ENCODE measurements around the gene CBLN3. TPM values are rescaled to one million over a fixed set of nuclear protein-coding genes. Genes with fewer than 3 reads are reported as not detected.

Gene CBLN3
- total RNA-seq, 2 donors from 2014 or later, result 1.3 to 4.2 TPM

- ATAC-seq (ENCODE audit: insufficient number of reproducible peaks, low FRiP score, low read depth) (no peak), DNase-seq (ENCODE audit: low spot score) (no peak)
- Histone ChIP-seq H3K36me3 (peaks cover 19% of the 10 kb centered on the region), H3K4me3 (peak overlapping the region; percentile 83), H3K9me3 (no peaks in the 10 kb centered on the region), H3K27me3 (replicated peaks; ENCODE audit: insufficient read depth) (no peaks in the 10 kb centered on the region), H3K27ac (peak overlapping the region; percentile 89 to 99), H3K4me1 (ENCODE audit: control insufficient read depth in 1 of 2, low read depth in 2 of 2) (peaks cover 15 to 33% of the 10 kb centered on the region in 2 donors)
- no peak for TF ChIP-seq CTCF (IDR thresholded peaks at IDR 0.05)
These were observed 1.5 kb upstream of the CBLN3 start for GRCh38 chr14:24430682-24431568.

- TF ChIP-seq CTCF (IDR thresholded peaks at IDR 0.05), result no peak
- peak; percentile 68 for ATAC-seq (ENCODE audit: insufficient number of reproducible peaks, low FRiP score, low read depth)
- Histone ChIP-seq H3K27ac (peak overlapping the region; percentile 89 to 99), H3K4me1 (ENCODE audit: control insufficient read depth in 1 of 2, low read depth in 2 of 2) (peaks cover 17 to 40% of the 10 kb centered on the region in 2 donors), H3K36me3 (peaks cover 18% of the 10 kb centered on the region), H3K4me3 (peak overlapping the region; percentile 83), H3K9me3 (no peaks in the 10 kb centered on the region), H3K27me3 (replicated peaks; ENCODE audit: insufficient read depth) (no peaks in the 10 kb centered on the region)
- no peak for DNase-seq (ENCODE audit: low spot score)
These were observed 744 bp upstream of the CBLN3 start for GRCh38 chr14:24430143-24430681.

DNA sequence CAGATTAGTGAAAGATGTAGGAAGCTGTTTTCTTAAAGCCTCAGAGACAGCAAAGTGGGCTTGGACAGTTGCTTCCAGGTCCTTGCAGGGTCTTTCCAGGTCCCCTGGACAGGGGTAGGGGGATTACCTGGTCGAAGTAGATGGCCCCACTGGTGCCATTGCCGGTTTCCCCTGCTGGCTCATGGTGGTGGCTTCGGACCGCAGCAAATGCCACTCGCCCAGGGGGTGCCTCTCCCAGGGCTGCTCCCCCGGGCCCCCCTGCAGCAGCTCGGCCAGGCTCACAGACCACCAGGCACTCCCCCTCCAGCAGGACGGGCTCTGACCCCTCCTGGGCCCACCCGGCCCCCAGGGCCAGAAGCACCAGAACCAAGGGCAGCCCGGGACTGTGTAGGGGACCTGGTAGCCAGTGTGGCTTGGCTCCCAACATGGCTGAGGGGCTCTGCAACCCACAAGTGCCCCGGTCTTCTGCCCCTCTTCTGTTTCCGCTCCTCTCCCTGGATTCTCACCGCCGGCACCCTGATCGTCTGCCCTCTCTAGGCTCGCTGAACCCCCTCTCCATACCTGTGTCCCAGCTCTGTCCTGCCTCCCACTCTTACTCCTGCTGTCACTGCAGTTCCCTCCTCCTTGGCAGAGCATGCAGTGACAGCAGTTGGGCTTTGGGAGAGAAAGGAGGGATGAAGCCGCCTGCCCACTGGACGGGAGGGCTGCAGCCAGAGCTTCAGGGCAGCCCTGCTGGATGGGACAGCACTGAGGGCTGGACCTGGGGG lies 657 bp downstream of the CBLN3 start:
- peaks cover 14% of the 10 kb centered on the region for H3K36me3 ChIP-seq
- DNase-seq (ENCODE audit: low spot score) (no peak), ATAC-seq (ENCODE audit: insufficient number of reproducible peaks, low FRiP score, low read depth) (no peak)
- peaks cover 17 to 40% of the 10 kb centered on the region in 2 donors for H3K4me1 ChIP-seq (ENCODE audit: control insufficient read depth in 1 of 2, low read depth in 2 of 2)
- TF ChIP-seq CTCF (IDR thresholded peaks at IDR 0.05), result no peak
- H3K27me3 ChIP-seq (replicated peaks; ENCODE audit: insufficient read depth), result no peaks in the 10 kb centered on the region
- peak overlapping the region; percentile 89 to 99 for H3K27ac ChIP-seq
- no peaks in the 10 kb centered on the region for H3K9me3 ChIP-seq
- peak overlapping the region; percentile 83 for H3K4me3 ChIP-seq

DNA sequence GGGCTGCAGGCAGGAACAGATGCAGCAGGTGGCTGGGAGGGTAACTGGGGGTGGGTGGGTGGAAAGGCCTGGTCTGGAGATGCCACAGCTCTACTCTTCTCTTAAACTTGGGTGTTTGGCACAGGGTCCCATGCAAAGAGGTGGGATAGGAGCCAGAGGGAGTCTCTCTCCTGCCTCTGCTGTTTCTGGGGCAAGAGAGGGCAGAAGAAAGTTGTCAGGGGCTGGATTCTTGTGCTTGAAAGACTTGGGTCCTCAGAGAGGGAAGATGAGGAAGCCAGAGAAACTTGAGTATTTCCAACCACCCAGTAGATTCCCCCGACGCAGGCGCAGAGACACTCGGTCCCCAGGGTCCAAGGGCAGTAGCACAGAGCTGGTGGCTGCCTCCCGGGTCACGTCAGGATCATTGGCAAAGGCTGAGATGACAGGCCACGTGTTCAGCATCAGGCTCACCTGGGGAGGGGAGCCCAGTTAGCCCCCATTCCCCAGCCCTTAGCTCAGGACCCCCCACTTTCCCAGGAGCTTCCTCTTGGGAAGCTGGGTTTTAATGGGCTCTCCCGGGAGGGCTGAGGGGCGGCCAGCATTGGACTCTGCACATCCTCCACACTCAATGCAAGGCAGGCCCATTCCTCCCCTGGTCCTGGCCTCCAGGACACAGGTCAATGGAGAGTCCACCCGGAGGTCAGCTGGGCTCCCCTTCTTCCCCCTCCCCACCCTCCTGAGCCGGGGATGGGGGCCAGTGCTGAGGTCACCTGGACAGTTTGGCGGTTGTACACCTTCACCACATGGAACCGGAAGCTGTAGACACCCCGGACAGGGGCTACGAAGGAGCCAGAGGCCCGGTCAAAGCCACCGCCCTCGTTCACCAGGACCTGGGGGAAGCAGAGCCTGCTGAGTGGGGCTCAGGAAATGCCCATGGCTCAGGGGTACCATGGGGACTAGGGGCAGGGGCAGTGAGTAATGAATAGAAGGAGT lies 1.6 kb downstream of the CBLN3 start:
- no peaks in the 10 kb centered on the region for H3K27me3 ChIP-seq (replicated peaks; ENCODE audit: insufficient read depth)
- no peak overlapping the region for H3K27ac ChIP-seq
- no peak for DNase-seq (ENCODE audit: low spot score)
- ATAC-seq (ENCODE audit: insufficient number of reproducible peaks, low FRiP score, low read depth), result no peak
- peaks cover 7% of the 10 kb centered on the region for H3K36me3 ChIP-seq
- no peak overlapping the region for H3K4me3 ChIP-seq
- no peaks in the 10 kb centered on the region for H3K9me3 ChIP-seq
- peaks cover 17 to 40% of the 10 kb centered on the region in 2 donors for H3K4me1 ChIP-seq (ENCODE audit: control insufficient read depth in 1 of 2, low read depth in 2 of 2)
- no peak for TF ChIP-seq CTCF (IDR thresholded peaks at IDR 0.05)
